Muscle of leg (tissue), 11 donors: ENCODE results near the gene CAV3. TPM values are rescaled to one million over a fixed set of nuclear protein-coding genes. Genes with fewer than 3 reads are reported as not detected.

ENCODE experiments used
- DNase-seq: peaks from one replicate; pipeline ENCODE4 v3.0.0; 2013
- H3K27ac ChIP-seq: one replicate; pipeline ENCODE4 v1.5.1; 2013; ENCODE audit warnings: mild to moderate bottlenecking, low read length, control low read depth
- H3K27me3 ChIP-seq: one replicate; pipeline ENCODE4 v1.6.1; 2013; ENCODE audit warnings: low read length; ENCODE audit not compliant: control insufficient read depth, insufficient read depth
- H3K36me3 ChIP-seq: one replicate; pipeline ENCODE4 v1.6.1; 2013; ENCODE audit warnings: low read length; ENCODE audit not compliant: control insufficient read depth, insufficient read depth
- H3K4me1 ChIP-seq: one replicate; pipeline ENCODE4 v1.6.1; 2013; ENCODE audit warnings: low read length; ENCODE audit not compliant: control insufficient read depth, insufficient read depth
- H3K4me3 ChIP-seq: one replicate; pipeline ENCODE4 v1.5.1; 2013; ENCODE audit warnings: low read length, control low read depth
- H3K9me3 ChIP-seq: replicated peaks from 2 replicates; pipeline ENCODE4 v1.6.1; 2013; ENCODE audit warnings: low read depth, low read length; ENCODE audit not compliant: control insufficient read depth
- WGBS: methylation state at CpG from one replicate; pipeline ENCODE4 v1.1.5; 2013; ENCODE audit warnings: missing lambda C conversion rate; ENCODE audit not compliant: insufficient coverage; 5-methylcytosine and 5-hydroxymethylcytosine counted together
- polyA plus RNA-seq, 8 donors: library from polyadenylated mRNA; unstranded; fragments of 120-200 nt; gene quantifications; one replicate each; pipeline versions ENCODE4 v1.2.1 to v1.2.3, GENCODE V29; 2013; ENCODE audit warnings: inconsistent platforms in 1 of 8, low replicate concordance in 1 of 8; ENCODE audit not compliant: insufficient read length in 8 of 8, insufficient read depth in 1 of 8
- total RNA-seq: library from RNA; stranded (reverse); fragments of 120-200 nt; gene quantifications from one replicate; pipeline ENCODE4 v1.2.4, GENCODE V29; 2013

Gene CAV3
- total and polyA plus RNA-seq, 9 donors: 160 to 343 (median 254) TPM

- Histone ChIP-seq H3K27me3 (peaks cover 3% of the 10 kb centered on the region), H3K36me3 (no peaks in the 10 kb centered on the region), H3K9me3 (no peaks in the 10 kb centered on the region), H3K4me1 (peaks cover 44% of the 10 kb centered on the region), H3K27ac (no peak overlapping the region), H3K4me3 (no peak overlapping the region)
- no peak for DNase-seq
- 78% methylated on average over 4 of the region's 5 CpGs for WGBS
Observed at GRCh38 chr3:8760091-8760490, 26.5 kb downstream of the CAV3 start.

- WGBS: 78% methylated on average over 5 of the region's 5 CpGs
- Histone ChIP-seq H3K27ac (no peak overlapping the region), H3K36me3 (no peaks in the 10 kb centered on the region), H3K4me3 (no peak overlapping the region), H3K4me1 (peaks cover 47% of the 10 kb centered on the region), H3K27me3 (peaks cover 3% of the 10 kb centered on the region), H3K9me3 (no peaks in the 10 kb centered on the region)
- DNase-seq: no peak
Observed at GRCh38 chr3:8760506-8760905, 26.9 kb downstream of the CAV3 start.

- no peak overlapping the region for H3K27ac ChIP-seq
- no peak overlapping the region for H3K4me3 ChIP-seq
- peaks cover 12% of the 10 kb centered on the region for H3K27me3 ChIP-seq
- 100% methylated on average over 1 of the region's 5 CpGs for WGBS
- no peaks in the 10 kb centered on the region for H3K9me3 ChIP-seq
- peaks cover 42% of the 10 kb centered on the region for H3K4me1 ChIP-seq
- no peaks in the 10 kb centered on the region for H3K36me3 ChIP-seq
- no peak for DNase-seq
Observed at GRCh38 chr3:8761866-8762265, 28.3 kb downstream of the CAV3 start.

GRCh38 chr3:8762607-8763377 is 29.2 kb downstream of the CAV3 start:
- 73% methylated on average over 10 of the region's 11 CpGs for WGBS

GRCh38 chr3:8764528-8764927 is 30.9 kb downstream of the CAV3 start:
- WGBS: 71% methylated on average over 3 of the region's 6 CpGs
- peaks cover 38% of the 10 kb centered on the region for H3K27me3 ChIP-seq
- no peak overlapping the region for H3K27ac ChIP-seq
- H3K9me3 ChIP-seq: no peaks in the 10 kb centered on the region
- H3K4me3 ChIP-seq: no peak overlapping the region
- DNase-seq: no peak
- H3K4me1 ChIP-seq: peaks cover 46% of the 10 kb centered on the region
- no peaks in the 10 kb centered on the region for H3K36me3 ChIP-seq

More at GRCh38 chr3:8762607-8763377, 29.2 kb downstream of the CAV3 start:
- peaks cover 44% of the 10 kb centered on the region for H3K4me1 ChIP-seq
- no peaks in the 10 kb centered on the region for H3K36me3 ChIP-seq
- no peak overlapping the region for H3K4me3 ChIP-seq
- H3K27ac ChIP-seq: no peak overlapping the region
- no peaks in the 10 kb centered on the region for H3K9me3 ChIP-seq
- H3K27me3 ChIP-seq: peaks cover 21% of the 10 kb centered on the region
- no peak for DNase-seq

- 50% methylated on average over 1 of the region's 4 CpGs for WGBS
- H3K27ac ChIP-seq: no peak overlapping the region
- H3K27me3 ChIP-seq: peaks cover 47% of the 10 kb centered on the region
- H3K4me3 ChIP-seq: no peak overlapping the region
- peaks cover 38% of the 10 kb centered on the region for H3K4me1 ChIP-seq
- no peaks in the 10 kb centered on the region for H3K9me3 ChIP-seq
- H3K36me3 ChIP-seq: no peaks in the 10 kb centered on the region
- DNase-seq: peak; percentile 38
Observed at GRCh38 chr3:8765528-8765927, 31.9 kb downstream of the CAV3 start.

DNA sequence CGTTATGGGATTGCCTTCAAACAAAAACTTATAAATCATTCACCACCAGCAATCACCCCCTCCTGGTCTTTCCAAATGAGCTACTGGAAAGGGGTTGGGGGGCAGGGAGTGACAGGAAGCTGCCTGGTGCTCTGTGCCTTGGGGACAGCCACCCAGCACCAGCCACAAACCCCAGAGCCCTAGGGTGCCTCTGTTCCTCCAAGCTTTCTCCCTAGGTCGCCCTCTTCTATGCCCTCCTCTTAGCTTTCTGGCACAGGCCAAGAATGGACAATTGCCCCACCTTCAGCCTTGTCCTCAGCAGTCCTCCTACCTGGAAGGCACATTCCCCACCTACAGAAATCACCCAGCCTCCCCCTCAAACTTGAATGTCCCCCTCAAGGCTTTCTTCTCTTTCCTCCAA is 32.5 kb downstream of the CAV3 start:
- WGBS: 100% methylated on average over 1 of the region's 2 CpGs
- no peak overlapping the region for H3K27ac ChIP-seq
- H3K27me3 ChIP-seq: peaks cover 49% of the 10 kb centered on the region
- DNase-seq: no peak
- no peaks in the 10 kb centered on the region for H3K9me3 ChIP-seq
- H3K4me1 ChIP-seq: peaks cover 33% of the 10 kb centered on the region
- no peaks in the 10 kb centered on the region for H3K36me3 ChIP-seq
- no peak overlapping the region for H3K4me3 ChIP-seq

- 26% methylated on average over 37 of the region's 37 CpGs for WGBS
- Histone ChIP-seq H3K27me3 (peaks cover 49% of the 10 kb centered on the region), H3K4me3 (no peak overlapping the region), H3K27ac (no peak overlapping the region), H3K9me3 (no peaks in the 10 kb centered on the region), H3K36me3 (no peaks in the 10 kb centered on the region), H3K4me1 (peaks cover 31% of the 10 kb centered on the region)
- DNase-seq: no peak
Observed at GRCh38 chr3:8767256-8767666, 33.7 kb downstream of the CAV3 start.

- H3K4me1 ChIP-seq: peaks cover 31% of the 10 kb centered on the region
- WGBS: under 1% methylated on average over 74 of the region's 74 CpGs
- no peak for DNase-seq
- H3K36me3 ChIP-seq: no peaks in the 10 kb centered on the region
- no peaks in the 10 kb centered on the region for H3K9me3 ChIP-seq
- no peak overlapping the region for H3K27ac ChIP-seq
- peak overlapping the region; percentile 9 for H3K4me3 ChIP-seq
- H3K27me3 ChIP-seq: peaks cover 49% of the 10 kb centered on the region
Observed at GRCh38 chr3:8767667-8768363, 34.2 kb downstream of the CAV3 start.

DNA sequence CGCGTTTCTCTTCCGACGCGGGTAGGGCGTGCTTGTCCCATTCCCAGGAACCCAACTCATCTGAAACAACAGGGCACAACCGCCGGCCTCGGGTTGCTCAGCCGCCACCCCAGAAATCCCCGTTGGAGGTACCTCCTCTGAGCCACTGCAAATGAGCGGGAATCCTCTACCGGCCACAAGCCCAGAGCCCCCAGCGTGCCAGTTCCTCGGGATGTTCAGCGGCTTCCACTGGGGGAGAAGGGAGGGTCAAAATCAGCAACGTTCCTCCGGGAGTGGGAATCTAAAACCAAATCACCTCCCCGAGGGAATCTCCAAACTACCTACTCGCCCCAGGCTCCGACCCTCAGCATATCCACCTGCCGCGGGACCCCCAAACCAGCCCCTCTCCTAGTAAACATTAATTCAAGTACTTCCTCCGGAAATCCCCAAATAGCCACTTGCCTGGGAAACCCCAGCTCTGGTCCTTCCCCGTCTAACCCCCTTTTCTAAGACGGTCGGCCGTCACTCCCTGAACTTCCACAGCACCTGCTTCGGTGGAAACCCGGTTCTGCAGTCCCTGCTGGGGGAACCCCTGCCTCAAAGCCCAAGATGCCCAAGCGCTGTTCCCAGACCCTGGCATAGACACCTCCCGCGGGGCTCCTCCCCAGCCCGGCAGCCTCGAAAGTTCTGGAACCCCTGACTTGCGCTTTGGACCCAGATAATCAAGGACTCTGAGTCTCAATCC is 34.9 kb downstream of the CAV3 start:
- Histone ChIP-seq H3K36me3 (no peaks in the 10 kb centered on the region), H3K9me3 (no peaks in the 10 kb centered on the region), H3K4me1 (peaks cover 31% of the 10 kb centered on the region), H3K27ac (no peak overlapping the region), H3K27me3 (peaks cover 49% of the 10 kb centered on the region), H3K4me3 (peak overlapping the region; percentile 35)
- DNase-seq: no peak
- 8% methylated on average over 32 of the region's 36 CpGs for WGBS
